K562 (cell line): ENCODE measurements around the gene PAX8. TPM values are rescaled to one million over a fixed set of nuclear protein-coding genes. Genes with fewer than 3 reads are reported as not detected.

Experiments used
- ATAC-seq: fragments of 200-7000 bp; cut with Tn5 transposase; 3 replicates; pipeline ENCODE4 v1.9.1; 2020; ENCODE audit warnings: moderate library complexity
- BruUV-seq: library from RNA; stranded (reverse); fragments of 400-500 nt; replicated peaks from 2 replicates; lab custom pipeline; 2021; lab: Mats Ljungman, UMichigan
- CTCF ChIA-PET: fragments of 300-600 bp; formaldehyde crosslinking; extraction: SDS; loops from one replicate; lab custom pipeline; 2021; ENCODE audit warnings: low intra/inter-chr PET ratio; lab: Yijun Ruan, JAX
- POLR2A ChIA-PET: fragments of 300-600, 350-650 bp; sonication (Branson Sonifier 250); formaldehyde crosslinking; extraction: SDS; loops from one replicate; lab custom pipeline; 2021; ENCODE audit warnings: antibody characterized with exemption, inconsistent platforms; lab: Yijun Ruan, JAX
- DNase-seq, 4 experiments: peaks; one replicate each; pipeline versions ENCODE4 v3.0.0 to v3.0.0-alpha.2; 2011 to 2018; ENCODE audit warnings: low spot score in 3 of 4, mixed read lengths in 3 of 4; ENCODE audit errors: extremely low read depth in 1 of 4
- FAIRE-seq: peaks from 2 replicates; lab custom pipeline; 2011; peaks lifted over from hg19 to GRCh38; lab: Jason Lieb, UNC
- H2AFZ ChIP-seq: 2 replicates; pipeline ENCODE4 v1.6.0; 2011; ENCODE audit warnings: low read depth, low read length, control low read depth, inconsistent platforms
- H3K27ac ChIP-seq: fragments of 200-600 bp; 3 replicates; pipeline ENCODE4 v1.8.0; 2011; ENCODE audit warnings: low read depth, mild to moderate bottlenecking, control low read depth, inconsistent platforms, low read length, moderate library complexity, mixed read lengths; ENCODE audit errors: extremely low read depth
- H3K27me3 ChIP-seq, 2 experiments: fragments of 300-600 bp in 1 of 2; 2 replicates in 1 of 2; 3 replicates in 1 of 2; pipeline versions ENCODE4 v1.6.0 to v1.8.0; 2011; ENCODE audit warnings: inconsistent platforms in 2 of 2, low read length in 2 of 2, mild to moderate bottlenecking in 1 of 2, mixed read lengths in 1 of 2, moderate library complexity in 1 of 2; ENCODE audit not compliant: control insufficient read depth in 2 of 2, insufficient read depth in 2 of 2
- H3K36me3 ChIP-seq: fragments of 300-600 bp; 3 replicates; pipeline ENCODE4 v1.8.0; 2011; ENCODE audit warnings: mild to moderate bottlenecking, low read length, inconsistent platforms; ENCODE audit not compliant: control insufficient read depth, insufficient read depth
- H3K4me1 ChIP-seq, 2 experiments: fragments of 200-600 bp in 1 of 2; replicated peaks in 1 of 2; 2 replicates in 1 of 2; 3 replicates in 1 of 2; pipeline versions ENCODE4 v1.5.1 to v1.8.0; 2011; ENCODE audit warnings: inconsistent platforms in 2 of 2, low read length in 2 of 2, mild to moderate bottlenecking in 1 of 2, mixed read lengths in 1 of 2, moderate library complexity in 1 of 2; ENCODE audit not compliant: control insufficient read depth in 2 of 2, insufficient read depth in 2 of 2
- H3K4me2 ChIP-seq: 2 replicates; pipeline ENCODE4 v1.6.1; 2011; ENCODE audit warnings: low read length, control low read depth, inconsistent platforms, mixed read lengths; ENCODE audit not compliant: insufficient read depth
- H3K4me3 ChIP-seq: fragments of 200-600 bp; sonication (generic), shearing (Covaris generic); 2 replicates; pipeline ENCODE4 v1.5.1; 2016; ENCODE audit warnings: control low read depth, inconsistent platforms
- H3K79me2 ChIP-seq: fragments of 200-600 bp; 3 replicates; pipeline ENCODE4 v1.8.0; 2011; ENCODE audit warnings: low read length, inconsistent platforms; ENCODE audit not compliant: control insufficient read depth, insufficient read depth
- H3K9ac ChIP-seq, 2 experiments: 2 replicates each; pipeline versions ENCODE4 v1.6.0 to v1.6.1; 2011; ENCODE audit warnings: low read depth in 2 of 2, low read length in 2 of 2, control low read depth in 1 of 2, inconsistent platforms in 1 of 2, mild to moderate bottlenecking in 1 of 2, mixed read lengths in 1 of 2; ENCODE audit not compliant: insufficient read depth in 1 of 2
- H3K9me1 ChIP-seq: one replicate; pipeline ENCODE4 v1.6.0; 2011; ENCODE audit warnings: inconsistent platforms, mild to moderate bottlenecking, low read length, moderate library complexity; ENCODE audit not compliant: control insufficient read depth, insufficient read depth
- H3K9me3 ChIP-seq: replicated peaks from 2 replicates; pipeline ENCODE4 v1.5.1; 2011; ENCODE audit warnings: low read depth, low read length, inconsistent platforms; ENCODE audit not compliant: control insufficient read depth, insufficient read depth
- H4K20me1 ChIP-seq: replicated peaks from 2 replicates; pipeline ENCODE4 v1.6.1; 2011; ENCODE audit warnings: low read length, inconsistent platforms, mixed read lengths; ENCODE audit not compliant: control insufficient read depth, insufficient read depth
- BDP1 ChIP-seq: IDR thresholded peaks from 3 replicates; pipeline ENCODE4 v1.6.1; 2011; ENCODE audit not compliant: insufficient read length, insufficient read depth
- ETV1 ChIP-seq: fragments of 450-650 bp; conservative IDR thresholded peaks from 2 replicates; pipeline ENCODE4 v1.6.1; 2016; ENCODE audit warnings: missing genetic modification characterization, control low read depth, low read depth, missing compliant biosample characterization
- HDAC3 ChIP-seq: fragments of 450-650 bp; IDR thresholded peaks from 2 replicates; pipeline ENCODE4 v1.6.1; 2018; ENCODE audit warnings: borderline replicate concordance, mild to moderate bottlenecking, moderate library complexity; ENCODE audit not compliant: partially characterized antibody
- KAT7 ChIP-seq: sonication (generic); formaldehyde crosslinking; IDR thresholded peaks from 2 replicates; pipeline ENCODE4 v1.8.0; 2022; ENCODE audit warnings: missing genetic modification reagents, mild to moderate bottlenecking, borderline replicate concordance
- MXD1 ChIP-seq: fragments of 250-450 bp; sonication (Bioruptor Pico); IDR thresholded peaks from 2 replicates; pipeline ENCODE4 v1.8.0; 2021; ENCODE audit warnings: borderline replicate concordance, mild to moderate bottlenecking, moderate library complexity; ENCODE audit not compliant: poor library complexity, severe bottlenecking
- NBN ChIP-seq: fragments of 450-650 bp; IDR thresholded peaks from 2 replicates; pipeline ENCODE4 v1.6.1; 2016; ENCODE audit warnings: low read depth, mild to moderate bottlenecking
- POLR2AphosphoS5 ChIP-seq: IDR thresholded peaks from 2 replicates; pipeline ENCODE4 v1.6.1; 2011; ENCODE audit warnings: mild to moderate bottlenecking, low read depth, low read length, moderate library complexity; ENCODE audit not compliant: control insufficient read depth, insufficient read depth
- RAD21 ChIP-seq, 2 experiments: fragments of 250-450 bp in 1 of 2; fragments of 450-650 bp in 1 of 2; sonication (Bioruptor Pico) in 1 of 2; formaldehyde crosslinking in 1 of 2; IDR thresholded peaks in 1 of 2; conservative IDR thresholded peaks in 1 of 2; 2 replicates each; pipeline versions ENCODE4 v1.4.0 to v1.8.0; 2020 to 2022; ENCODE audit warnings: mild to moderate bottlenecking in 2 of 2, moderate library complexity in 1 of 2
- REST ChIP-seq, 2 experiments: fragments of 450-650 bp; formaldehyde crosslinking in 1 of 2; IDR thresholded peaks; 2 replicates each; pipeline versions ENCODE4 v1.4.0 to v1.6.1; 2014 to 2020; ENCODE audit warnings: mild to moderate bottlenecking in 2 of 2, borderline replicate concordance in 1 of 2, low read depth in 1 of 2
- SIRT6 ChIP-seq: IDR thresholded peaks from one replicate; pipeline ENCODE4 v1.6.1; 2012; ENCODE audit warnings: low read depth, mild to moderate bottlenecking, control low read depth, inconsistent platforms, low read length, moderate library complexity
- SREBF1 ChIP-seq: fragments of 150-350 bp; IDR thresholded peaks from 2 replicates; pipeline ENCODE4 v1.6.1; 2014; ENCODE audit warnings: antibody characterized with exemption, low read depth, low read length, borderline replicate concordance
- TAF7 ChIP-seq: fragments of 450-650 bp; IDR thresholded peaks from 2 replicates; pipeline ENCODE4 v1.6.1; 2016; ENCODE audit warnings: missing genetic modification characterization, missing compliant biosample characterization
- TCF7L2 ChIP-seq: fragments of 150-350 bp; IDR thresholded peaks from 2 replicates; pipeline ENCODE4 v1.6.1; 2016; ENCODE audit warnings: low read depth, mild to moderate bottlenecking, low read length, moderate library complexity
- ZNF408 ChIP-seq: fragments of 250-450 bp; sonication (Bioruptor Pico); IDR thresholded peaks from 2 replicates; pipeline ENCODE4 v1.4.0; 2020; ENCODE audit warnings: low read depth, mild to moderate bottlenecking, moderate library complexity
- ZNF77 ChIP-seq: fragments of 250-450 bp; sonication (Bioruptor Pico); IDR thresholded peaks from 2 replicates; pipeline ENCODE4 v1.5.0; 2020
- WGBS: fragments of 100-300 bp; shearing (Covaris generic); methylation state at CpG from one replicate; pipeline ENCODE4 v1.1.6; 2016; ENCODE audit warnings: low coverage, mixed read lengths; ENCODE audit not compliant: insufficient coverage; ENCODE audit errors: missing lambda C conversion rate; 5-methylcytosine and 5-hydroxymethylcytosine counted together
- in situ Hi-C: fragments of 300-500 bp; cut with MboI; formaldehyde crosslinking; loops from 4 replicates; pipeline ENCODE4 v1.15.0; 2018; ENCODE audit warnings: inconsistent platforms, mixed read lengths
- intact Hi-C: fragments of 100-400 bp; cut with micrococcal nuclease; formaldehyde crosslinking; loops from 2 replicates; pipeline ENCODE4 v1.14.2; 2022
- polyA plus RNA-seq, 8 experiments: library from polyadenylated mRNA; depleted of rRNA in 4 of 8; stranded (reverse) in 5 of 8; unstranded in 3 of 8; fragments of >200 nt; fragmentation: Nextera tagmentation in 2 of 8; fragmentation: Illumina TruSeq in 1 of 8; extraction: Ambion mirVana in 2 of 8; extraction: Trizol in 1 of 8; gene quantifications; 2 replicates each; pipeline versions ENCODE4 v1.2.1 to v1.2.3, GENCODE V29; 2011 to 2014; ENCODE audit warnings: inconsistent platforms in 1 of 8, missing spikeins in 1 of 8
- total RNA-seq, 7 experiments: library from RNA; depleted of rRNA in 6 of 7; stranded (reverse); fragments of >200 nt in 6 of 7; fragmentation: Illumina TruSeq in 2 of 7; extraction: Trizol in 2 of 7; gene quantifications; 2 replicates each; pipeline versions ENCODE4 v1.2.1 to v1.2.3, GENCODE V29; 2011 to 2021; ENCODE audit warnings: low replicate concordance in 1 of 7

PAX8 gene
- total and polyA plus RNA-seq, 9 of the 15 experiments (the other 6 are each of a cell fraction or from before 2014, with no cell fraction given) = 0.13 to 2.1 (median 0.51) TPM

- Histone ChIP-seq H3K4me1 (peaks cover 0 to 2% of the 10 kb centered on the region in 2 experiments; a peak in 2 of 5 replicates), H3K9me3 (no peaks in the 10 kb centered on the region), H3K9ac (no peak overlapping the region), H3K27ac (no peak overlapping the region), H3K4me2 (no peak overlapping the region), H3K27me3 (peaks cover 6 to 9% of the 10 kb centered on the region in 2 experiments), H3K4me3 (no peak overlapping the region), H4K20me1 (no peaks in the 10 kb centered on the region), H3K79me2 (no peaks in the 10 kb centered on the region), H3K36me3 (no peaks in the 10 kb centered on the region), H3K9me1 (no peaks in the 10 kb centered on the region), H2AFZ (no peak overlapping the region)
- intact Hi-C loops (no loop called here), in situ Hi-C loops (no loop called here)
- 0% methylated on average over 1 of the region's 1 CpG for WGBS
- TF ChIP-seq KAT7 (CRISPR knock-in tag) (no peak), SREBF1 (no peak), SIRT6 (no peak), ZNF77 (CRISPR knock-in tag) (no peak), RAD21 (CRISPR knock-in tag; conservative IDR thresholded peaks at IDR 0.05 in 1 of 2, IDR thresholded peaks at IDR 0.05 in 1 of 2) (no peak), TAF7 (tag) (no peak), POLR2AphosphoS5 (no peak), REST (IDR thresholded peaks at IDR 0.05; ENCODE audit: borderline replicate concordance) (no peak), REST (CRISPR knock-in tag; IDR thresholded peaks at IDR 0.05; ENCODE audit: low read depth) (no peak), BDP1 (no peak), HDAC3 (no peak), MXD1 (CRISPR knock-in tag) (no peak), ZNF408 (CRISPR knock-in tag) (no peak), NBN (no peak), ETV1 (tag) (no peak), TCF7L2 (no peak)
- FAIRE-seq = no peak
- ATAC-seq = no peak
- DNase-seq = no peak
- BruUV-seq = no TSS peak
- CTCF ChIA-PET = no interaction called here
- POLR2A ChIA-PET = no interaction called here
Observed at GRCh38 chr2:113284476-113284875, 5.8 kb upstream of the PAX8 start.
